GM12878 (cell line): Measurements from ENCODE around the gene TXNDC17. TPM values are rescaled to one million over a fixed set of nuclear protein-coding genes. Genes with fewer than 3 reads are reported as not detected.

Experiments used
- ATAC-seq: fragments of 200-7000 bp; cut with Tn5 transposase; 3 replicates; pipeline ENCODE4 v1.9.1; 2020; ENCODE audit warnings: mild to moderate bottlenecking, moderate library complexity
- BruUV-seq: library from RNA; stranded (reverse); fragments of 400-500 nt; replicated peaks from 2 replicates; lab custom pipeline; 2021; lab: Mats Ljungman, UMichigan
- CTCF ChIA-PET: fragments of 300-600 bp; sonication (Branson Sonifier 250); formaldehyde crosslinking; extraction: SDS; loops from one replicate; lab custom pipeline; 2021; ENCODE audit warnings: inconsistent platforms; lab: Yijun Ruan, JAX
- POLR2A ChIA-PET: fragments of 350-600 bp; formaldehyde crosslinking; extraction: SDS; loops from one replicate; lab custom pipeline; 2021; ENCODE audit warnings: inconsistent platforms; lab: Charles Lee
- RAD21 ChIA-PET: fragments of 300-600 bp; sonication (Branson Sonifier 250); formaldehyde crosslinking; loops from one replicate; lab custom pipeline; 2023; ENCODE audit warnings: antibody characterized with exemption; ENCODE audit not compliant: unreplicated experiment; lab: Charles Lee
- SMC1A ChIA-PET: fragments of 300-600 bp; sonication (Branson Sonifier 250); formaldehyde crosslinking; loops from one replicate; lab custom pipeline; 2023; ENCODE audit not compliant: unreplicated experiment, uncharacterized antibody; lab: Charles Lee
- DNase-seq: peaks from one replicate; pipeline ENCODE4 v3.0.0-alpha.2; 2011; ENCODE audit warnings: low read depth, low spot score
- FAIRE-seq: peaks from 3 replicates; lab custom pipeline; 2011; peaks lifted over from hg19 to GRCh38; lab: Jason Lieb, UNC
- H2AFZ ChIP-seq: 2 replicates; pipeline ENCODE4 v1.6.0; 2011; ENCODE audit warnings: low read depth, low read length, control low read depth; ENCODE audit not compliant: control insufficient read depth
- H3K27ac ChIP-seq: 2 replicates; pipeline ENCODE4 v1.5.1; 2011; ENCODE audit warnings: control low read depth; ENCODE audit not compliant: control insufficient read depth, insufficient read depth
- H3K27me3 ChIP-seq, 2 experiments: replicated peaks in 1 of 2; 2 replicates each; pipeline versions ENCODE4 v1.6.0 to v1.6.1; 2011; ENCODE audit warnings: low read length in 1 of 2; ENCODE audit not compliant: control insufficient read depth in 2 of 2, insufficient read depth in 2 of 2
- H3K36me3 ChIP-seq, 2 experiments: 2 replicates each; pipeline ENCODE4 v1.5.1; 2011; ENCODE audit warnings: low read length in 1 of 2; ENCODE audit not compliant: control insufficient read depth in 2 of 2, insufficient read depth in 2 of 2
- H3K4me1 ChIP-seq: 2 replicates; pipeline ENCODE4 v1.6.1; 2011; ENCODE audit warnings: mild to moderate bottlenecking, low read length, moderate library complexity, mixed read lengths; ENCODE audit not compliant: control insufficient read depth, insufficient read depth
- H3K4me2 ChIP-seq: 2 replicates; pipeline ENCODE4 v1.6.0; 2011; ENCODE audit warnings: control low read depth; ENCODE audit not compliant: control insufficient read depth, insufficient read depth
- H3K4me3 ChIP-seq: fragments of 200-600 bp; sonication (generic); 2 replicates; pipeline ENCODE4 v1.5.1; 2016
- H3K79me2 ChIP-seq: 2 replicates; pipeline ENCODE4 v1.6.0; 2011; ENCODE audit warnings: low read length; ENCODE audit not compliant: control insufficient read depth, insufficient read depth
- H3K9ac ChIP-seq: 2 replicates; pipeline ENCODE4 v1.8.0; 2011; ENCODE audit warnings: low read length, control low read depth, mixed read lengths; ENCODE audit not compliant: control insufficient read depth, insufficient read depth
- H3K9me3 ChIP-seq: replicated peaks from 3 replicates; pipeline ENCODE4 v1.5.1; 2011; ENCODE audit warnings: mild to moderate bottlenecking, low read length; ENCODE audit not compliant: control insufficient read depth, insufficient read depth
- H4K20me1 ChIP-seq: 2 replicates; pipeline ENCODE4 v1.6.0; 2011; ENCODE audit not compliant: control insufficient read depth, insufficient read depth
- BACH1 ChIP-seq: fragments of 450-650 bp; IDR thresholded peaks from 2 replicates; pipeline ENCODE4 v1.6.1; 2017; ENCODE audit warnings: mild to moderate bottlenecking, borderline replicate concordance
- EZH2 ChIP-seq: IDR thresholded peaks from 2 replicates; pipeline ENCODE4 v1.6.1; 2012; ENCODE audit warnings: low read depth, mild to moderate bottlenecking, control low read depth, inconsistent platforms, low read length, borderline replicate concordance; ENCODE audit not compliant: control insufficient read depth
- IKZF1 ChIP-seq: fragments of 450-650 bp; conservative IDR thresholded peaks from 2 replicates; pipeline ENCODE4 v1.6.1; 2017; ENCODE audit warnings: antibody characterized with exemption, mild to moderate bottlenecking
- JUNB ChIP-seq: IDR thresholded peaks from 2 replicates; pipeline ENCODE4 v1.6.1; 2016; ENCODE audit warnings: antibody characterized with exemption, mild to moderate bottlenecking
- KAT2A ChIP-seq: conservative IDR thresholded peaks from 2 replicates; pipeline ENCODE4 v1.6.1; 2011; ENCODE audit warnings: low read depth, low read length; ENCODE audit not compliant: control insufficient read depth
- MTA3 ChIP-seq: IDR thresholded peaks from 2 replicates; pipeline ENCODE4 v1.6.1; 2012; ENCODE audit warnings: low read length, inconsistent platforms, borderline replicate concordance
- MYB ChIP-seq: fragments of 150-350 bp; IDR thresholded peaks from 2 replicates; pipeline ENCODE4 v1.6.1; 2014; ENCODE audit warnings: mild to moderate bottlenecking, low read depth, low read length, borderline replicate concordance
- MYC ChIP-seq: IDR thresholded peaks from 2 replicates; pipeline ENCODE4 v1.6.1; 2011; ENCODE audit warnings: mild to moderate bottlenecking, low read length, moderate library complexity, inconsistent platforms; ENCODE audit not compliant: insufficient read depth, insufficient replicate concordance, insufficient read length, severe bottlenecking
- NFIC ChIP-seq: IDR thresholded peaks from 2 replicates; pipeline ENCODE4 v1.6.1; 2012; ENCODE audit warnings: low read depth, mild to moderate bottlenecking, inconsistent platforms, low read length, moderate library complexity
- NR2F1 ChIP-seq: fragments of 450-650 bp; conservative IDR thresholded peaks from 2 replicates; pipeline ENCODE4 v1.6.1; 2017; ENCODE audit warnings: mild to moderate bottlenecking
- POLR2A ChIP-seq: IDR thresholded peaks from 2 replicates; pipeline ENCODE4 v1.6.1; 2011; ENCODE audit warnings: low read depth, mild to moderate bottlenecking, low read length
- POLR2AphosphoS5 ChIP-seq: IDR thresholded peaks from 2 replicates; pipeline ENCODE4 v1.6.1; 2011; ENCODE audit warnings: mild to moderate bottlenecking, low read length, inconsistent platforms
- RELA ChIP-seq: fragments of 450-650 bp; IDR thresholded peaks from 2 replicates; pipeline ENCODE4 v1.8.0; 2014; ENCODE audit warnings: borderline replicate concordance; ENCODE audit not compliant: partially characterized antibody
- RUNX3 ChIP-seq: IDR thresholded peaks from 2 replicates; pipeline ENCODE4 v1.6.1; 2012; ENCODE audit warnings: low read length, inconsistent platforms
- SRF ChIP-seq, 2 experiments: IDR thresholded peaks; 2 replicates each; pipeline ENCODE4 v1.6.1; 2011; ENCODE audit warnings: low read depth in 2 of 2, low read length in 2 of 2, mild to moderate bottlenecking in 1 of 2, moderate library complexity in 1 of 2
- WRNIP1 ChIP-seq: IDR thresholded peaks from 2 replicates; pipeline ENCODE4 v1.6.1; 2011; ENCODE audit warnings: low read depth, low read length, improper control_type of control experiment, borderline replicate concordance
- ZSCAN29 ChIP-seq: fragments of 450-650 bp; IDR thresholded peaks from 2 replicates; pipeline ENCODE4 v1.6.1; 2017; ENCODE audit warnings: mild to moderate bottlenecking, moderate library complexity
- WGBS: methylation state at CpG from one replicate; pipeline ENCODE4 v1.1.6; 2016; ENCODE audit warnings: low lambda C conversion rate; ENCODE audit not compliant: insufficient replicate concordance, insufficient coverage; ENCODE audit errors: missing lambda C conversion rate; 5-methylcytosine and 5-hydroxymethylcytosine counted together
- in situ Hi-C: fragments of 300-500 bp; cut with MboI; formaldehyde crosslinking; loops from 9 replicates; pipeline ENCODE4 v1.14.3; 2018; ENCODE audit warnings: mixed read lengths
- intact Hi-C: fragments of 100-400 bp; cut with micrococcal nuclease; formaldehyde crosslinking; loops from one replicate; pipeline ENCODE4 v1.14.2; 2022; ENCODE audit not compliant: unreplicated experiment
- polyA plus RNA-seq, 11 experiments: library from polyadenylated mRNA; depleted of rRNA in 4 of 11; unstranded in 6 of 11; stranded (reverse) in 5 of 11; fragments of >200 nt; fragmentation: Nextera tagmentation in 4 of 11; fragmentation: Illumina TruSeq in 1 of 11; extraction: Ambion mirVana in 4 of 11; extraction: Trizol in 1 of 11; gene quantifications; 1 replicate in 1 of 11; 2 replicates in 10 of 11; pipeline versions ENCODE4 v1.2.1 to v1.2.3, GENCODE V29; 2011 to 2016; ENCODE audit warnings: inconsistent platforms in 2 of 11, missing spikeins in 2 of 11, low read depth in 1 of 11
- total RNA-seq, 4 experiments: library from RNA; depleted of rRNA in 3 of 4; stranded (reverse); fragments of >200 nt in 3 of 4; fragmentation: Illumina TruSeq in 1 of 4; extraction: Trizol in 1 of 4; gene quantifications; 2 replicates each; pipeline versions ENCODE4 v1.2.1 to v1.2.3, GENCODE V29; 2013 to 2021
- TF ChIP-seq, protein P1 (sequence below): IDR thresholded peaks from 2 replicates; pipeline ENCODE4 v1.6.1; 2011; ENCODE audit warnings: borderline replicate concordance, low read depth, mild to moderate bottlenecking, moderate library complexity, low read length; ENCODE audit not compliant: insufficient read depth, poor library complexity, severe bottlenecking
- TF ChIP-seq, protein P2 (sequence below): IDR thresholded peaks from 2 replicates; pipeline ENCODE4 v1.6.1; 2012; ENCODE audit warnings: low read depth, low read length, improper control_type of control experiment

TXNDC17 gene
- total and polyA plus RNA-seq, 10 of the 15 experiments (the other 5 are each of a cell fraction or from before 2014, with no cell fraction given), result 124 to 957 (median 216) TPM

DNA sequence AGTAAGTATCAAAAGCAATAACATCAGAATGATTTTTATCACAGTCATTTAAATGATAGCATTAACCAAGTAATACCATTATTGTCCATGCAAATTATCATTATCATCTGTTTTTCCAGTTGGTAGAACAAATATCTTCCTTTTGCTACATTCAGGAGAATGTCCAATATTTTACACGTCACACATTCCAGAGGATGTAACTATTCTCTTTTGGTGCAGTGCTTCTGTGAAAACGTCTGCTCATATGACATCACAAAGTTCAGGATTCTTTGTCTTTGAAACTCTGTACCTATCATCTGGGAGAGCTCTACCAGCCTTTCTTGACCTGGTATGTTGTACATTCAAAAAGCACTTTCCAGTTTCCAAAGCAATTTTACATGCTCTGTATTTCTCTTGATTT, 44.3 kb upstream of the TXNDC17 start (continued):
- TF ChIP-seq, protein P1, sequence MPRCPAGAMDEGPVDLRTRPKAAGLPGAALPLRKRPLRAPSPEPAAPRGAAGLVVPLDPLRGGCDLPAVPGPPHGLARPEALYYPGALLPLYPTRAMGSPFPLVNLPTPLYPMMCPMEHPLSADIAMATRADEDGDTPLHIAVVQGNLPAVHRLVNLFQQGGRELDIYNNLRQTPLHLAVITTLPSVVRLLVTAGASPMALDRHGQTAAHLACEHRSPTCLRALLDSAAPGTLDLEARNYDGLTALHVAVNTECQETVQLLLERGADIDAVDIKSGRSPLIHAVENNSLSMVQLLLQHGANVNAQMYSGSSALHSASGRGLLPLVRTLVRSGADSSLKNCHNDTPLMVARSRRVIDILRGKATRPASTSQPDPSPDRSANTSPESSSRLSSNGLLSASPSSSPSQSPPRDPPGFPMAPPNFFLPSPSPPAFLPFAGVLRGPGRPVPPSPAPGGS, result no peak
- TF ChIP-seq RUNX3, result no peak

DNA sequence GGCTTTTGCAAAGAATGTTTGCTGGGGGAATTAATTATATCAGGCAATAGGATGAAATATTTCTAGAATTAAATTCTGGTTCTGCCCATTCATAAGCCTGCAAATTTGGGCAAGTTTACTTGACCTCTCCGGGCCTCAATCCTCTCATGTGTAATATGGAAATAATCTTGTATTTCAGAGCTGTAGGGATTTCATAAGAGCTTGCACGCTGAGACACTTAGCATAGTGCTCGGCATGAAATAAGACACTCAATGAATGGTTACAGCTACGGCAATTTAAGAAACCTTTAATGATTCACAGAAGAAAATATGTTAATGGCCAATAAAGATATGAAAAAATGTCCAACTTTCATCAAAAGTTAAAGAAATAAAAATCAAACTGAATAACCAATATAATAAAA, 43.9 kb upstream of the TXNDC17 start:
- Histone ChIP-seq H3K79me2 (no peaks in the 10 kb centered on the region), H3K4me1 (no peaks in the 10 kb centered on the region), H3K27me3 (no peaks in the 10 kb centered on the region), H3K9ac (no peak overlapping the region), H3K27ac (no peak overlapping the region), H3K4me2 (no peak overlapping the region), H2AFZ (no peak overlapping the region), H3K9me3 (no peaks in the 10 kb centered on the region), H3K36me3 (peaks cover 0 to 18% of the 10 kb centered on the region in 2 experiments), H3K4me3 (no peak overlapping the region), H4K20me1 (no peaks in the 10 kb centered on the region)
- ChIA-PET SMC1A (interaction anchor here (1.8 kb wide), 1 partner anchor 10 kb away, joined by 5 read pairs; no protein-coding TSS in a partner anchor), RAD21 (no interaction called here), POLR2A (no interaction called here), CTCF (no interaction called here)
- no TSS peak for BruUV-seq
- FAIRE-seq, result no peak
- no peak for DNase-seq
- WGBS, result 100% methylated on average over 4 of the region's 4 CpGs
- ATAC-seq, result no peak
- intact Hi-C loops, result no loop called here
- in situ Hi-C loops, result no loop called here
- no peak for TF ChIP-seq MYB
- TF ChIP-seq SRF (IDR thresholded peaks at IDR 0.05; ENCODE audit: low read depth in 2 of 2, low read length in 2 of 2), result no peak
- no peak for TF ChIP-seq POLR2AphosphoS5
- TF ChIP-seq MYC, result no peak
- TF ChIP-seq, protein P1, result no peak
- no peak for TF ChIP-seq BACH1
- TF ChIP-seq WRNIP1, result no peak
- TF ChIP-seq KAT2A, result no peak
- TF ChIP-seq ZSCAN29, result no peak
- no peak for TF ChIP-seq NFIC
- TF ChIP-seq RELA, result no peak
- TF ChIP-seq MTA3, result no peak
- TF ChIP-seq, protein P2, sequence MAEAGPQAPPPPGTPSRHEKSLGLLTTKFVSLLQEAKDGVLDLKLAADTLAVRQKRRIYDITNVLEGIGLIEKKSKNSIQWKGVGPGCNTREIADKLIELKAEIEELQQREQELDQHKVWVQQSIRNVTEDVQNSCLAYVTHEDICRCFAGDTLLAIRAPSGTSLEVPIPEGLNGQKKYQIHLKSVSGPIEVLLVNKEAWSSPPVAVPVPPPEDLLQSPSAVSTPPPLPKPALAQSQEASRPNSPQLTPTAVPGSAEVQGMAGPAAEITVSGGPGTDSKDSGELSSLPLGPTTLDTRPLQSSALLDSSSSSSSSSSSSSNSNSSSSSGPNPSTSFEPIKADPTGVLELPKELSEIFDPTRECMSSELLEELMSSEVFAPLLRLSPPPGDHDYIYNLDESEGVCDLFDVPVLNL, result no peak
- no peak for TF ChIP-seq EZH2
- no peak for TF ChIP-seq NR2F1
- TF ChIP-seq JUNB, result no peak
- TF ChIP-seq POLR2A, result no peak
- no peak for TF ChIP-seq IKZF1
